A549 (cell line): ENCODE data around the gene TP53I3.

Source experiments
- ATOH8 ChIP-seq: fragments of 250-450 bp; sonication (Bioruptor Pico); IDR thresholded peaks from 2 replicates; pipeline ENCODE4 v1.5.0; 2020; ENCODE audit warnings: low read depth, mild to moderate bottlenecking, moderate library complexity
- CEBPB ChIP-seq, 2 experiments: fragments of >200 bp in 1 of 2; sonication (Bioruptor Twin) in 1 of 2; formaldehyde crosslinking in 1 of 2; IDR thresholded peaks; 2 replicates each; pipeline ENCODE4 v1.6.1; 2012 to 2016
- ESRRA ChIP-seq: fragments of 150-350 bp; IDR thresholded peaks from 2 replicates; pipeline ENCODE4 v1.6.1; 2014; ENCODE audit warnings: mild to moderate bottlenecking, low read length, borderline replicate concordance
- FOSL2 ChIP-seq, 2 experiments: fragments of 450-650 bp in 1 of 2; fragments of >200 bp in 1 of 2; sonication (Bioruptor Twin) in 1 of 2; formaldehyde crosslinking; IDR thresholded peaks; 2 replicates each; pipeline versions ENCODE4 v1.5.0 to v1.6.1; 2016 to 2020; ENCODE audit warnings: mild to moderate bottlenecking in 1 of 2, moderate library complexity in 1 of 2
- JUN ChIP-seq, 2 experiments: fragments of >200 bp; sonication (Bioruptor Twin); formaldehyde crosslinking; IDR thresholded peaks; 2 replicates in 1 of 2; 3 replicates in 1 of 2; pipeline ENCODE4 v1.6.1; 2016 to 2017
- KDM1A ChIP-seq: fragments of 200-600 bp; sonication (generic); IDR thresholded peaks from 2 replicates; pipeline ENCODE4 v1.6.1; 2016; ENCODE audit warnings: low read depth, mild to moderate bottlenecking
- NR3C1 ChIP-seq: fragments of >200 bp; sonication (Bioruptor Twin); formaldehyde crosslinking; IDR thresholded peaks from 3 replicates; pipeline ENCODE4 v1.6.1; 2017
- POLR2A ChIP-seq: IDR thresholded peaks from 2 replicates; pipeline ENCODE4 v1.6.1; 2012; ENCODE audit warnings: mild to moderate bottlenecking, low read length
- TF ChIP-seq, protein P1 (sequence below): fragments of 200-600 bp; sonication (generic); IDR thresholded peaks from 2 replicates; pipeline ENCODE4 v1.6.1; 2016; ENCODE audit warnings: antibody characterized with exemption, mild to moderate bottlenecking, moderate library complexity
- TF ChIP-seq, protein P2 (sequence below): fragments of >200 bp; sonication (Bioruptor Twin); formaldehyde crosslinking; IDR thresholded peaks from 3 replicates; pipeline ENCODE4 v1.5.1; 2016

DNA sequence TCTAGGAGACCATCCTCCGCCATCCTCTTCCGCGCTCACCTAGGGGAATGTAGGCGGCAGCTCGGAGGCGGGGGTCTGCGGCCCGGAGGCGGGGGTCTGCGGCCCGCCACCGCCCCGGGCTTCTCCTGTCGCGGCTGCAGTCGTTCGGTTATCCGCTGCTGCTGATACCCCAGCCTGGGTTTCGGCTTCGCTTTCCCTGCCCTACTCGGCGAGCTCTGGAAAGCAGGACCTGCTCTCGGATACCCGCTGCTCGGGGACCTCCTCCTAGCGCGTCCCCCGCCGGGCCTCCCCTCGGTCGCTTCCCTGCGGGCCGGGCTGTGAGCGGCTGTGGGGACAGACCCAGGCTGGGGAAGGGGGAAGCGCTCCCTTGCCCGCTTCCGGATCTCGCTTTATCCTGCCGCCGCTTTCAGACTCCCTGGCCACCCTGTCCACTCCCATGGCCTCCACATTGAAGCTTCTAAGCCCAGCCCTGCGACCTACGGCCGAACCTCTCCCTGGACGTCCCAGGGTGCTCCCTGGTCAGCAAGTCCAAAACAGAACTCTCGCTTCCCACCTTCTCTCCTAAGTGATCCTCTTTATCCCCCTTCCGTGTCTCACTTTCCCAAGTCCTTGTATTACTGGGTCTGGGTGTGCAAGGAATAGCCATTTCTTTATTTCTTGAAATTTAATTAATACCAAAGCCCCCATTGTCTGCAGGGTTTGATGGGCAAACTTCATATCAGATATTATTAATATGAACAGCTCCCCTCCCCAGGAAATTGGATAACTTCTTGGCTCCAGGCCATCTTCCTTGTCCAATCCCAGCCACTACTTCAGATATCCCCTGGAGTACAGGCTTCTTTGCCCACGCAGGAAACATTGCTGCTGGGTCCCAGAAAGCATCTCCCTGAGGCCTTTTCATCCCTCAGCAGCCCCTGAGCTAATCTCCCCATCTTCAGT, 34.3 kb downstream of the TP53I3 start:
- TF ChIP-seq CEBPB (IDR thresholded peaks at IDR 0.05), result no peak
- TF ChIP-seq FOSL2 (IDR thresholded peaks at IDR 0.05), result no peak
- no peak for TF ChIP-seq FOSL2 (CRISPR knock-in tag; IDR thresholded peaks at IDR 0.05)
- no peak for TF ChIP-seq POLR2A
- TF ChIP-seq JUN (IDR thresholded peaks at IDR 0.05), result no peak
- TF ChIP-seq NR3C1, result no peak
- TF ChIP-seq ATOH8 (CRISPR knock-in tag), result no peak
- TF ChIP-seq, protein P1, sequence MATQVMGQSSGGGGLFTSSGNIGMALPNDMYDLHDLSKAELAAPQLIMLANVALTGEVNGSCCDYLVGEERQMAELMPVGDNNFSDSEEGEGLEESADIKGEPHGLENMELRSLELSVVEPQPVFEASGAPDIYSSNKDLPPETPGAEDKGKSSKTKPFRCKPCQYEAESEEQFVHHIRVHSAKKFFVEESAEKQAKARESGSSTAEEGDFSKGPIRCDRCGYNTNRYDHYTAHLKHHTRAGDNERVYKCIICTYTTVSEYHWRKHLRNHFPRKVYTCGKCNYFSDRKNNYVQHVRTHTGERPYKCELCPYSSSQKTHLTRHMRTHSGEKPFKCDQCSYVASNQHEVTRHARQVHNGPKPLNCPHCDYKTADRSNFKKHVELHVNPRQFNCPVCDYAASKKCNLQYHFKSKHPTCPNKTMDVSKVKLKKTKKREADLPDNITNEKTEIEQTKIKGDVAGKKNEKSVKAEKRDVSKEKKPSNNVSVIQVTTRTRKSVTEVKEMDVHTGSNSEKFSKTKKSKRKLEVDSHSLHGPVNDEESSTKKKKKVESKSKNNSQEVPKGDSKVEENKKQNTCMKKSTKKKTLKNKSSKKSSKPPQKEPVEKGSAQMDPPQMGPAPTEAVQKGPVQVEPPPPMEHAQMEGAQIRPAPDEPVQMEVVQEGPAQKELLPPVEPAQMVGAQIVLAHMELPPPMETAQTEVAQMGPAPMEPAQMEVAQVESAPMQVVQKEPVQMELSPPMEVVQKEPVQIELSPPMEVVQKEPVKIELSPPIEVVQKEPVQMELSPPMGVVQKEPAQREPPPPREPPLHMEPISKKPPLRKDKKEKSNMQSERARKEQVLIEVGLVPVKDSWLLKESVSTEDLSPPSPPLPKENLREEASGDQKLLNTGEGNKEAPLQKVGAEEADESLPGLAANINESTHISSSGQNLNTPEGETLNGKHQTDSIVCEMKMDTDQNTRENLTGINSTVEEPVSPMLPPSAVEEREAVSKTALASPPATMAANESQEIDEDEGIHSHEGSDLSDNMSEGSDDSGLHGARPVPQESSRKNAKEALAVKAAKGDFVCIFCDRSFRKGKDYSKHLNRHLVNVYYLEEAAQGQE, result no peak
- TF ChIP-seq, protein P2, sequence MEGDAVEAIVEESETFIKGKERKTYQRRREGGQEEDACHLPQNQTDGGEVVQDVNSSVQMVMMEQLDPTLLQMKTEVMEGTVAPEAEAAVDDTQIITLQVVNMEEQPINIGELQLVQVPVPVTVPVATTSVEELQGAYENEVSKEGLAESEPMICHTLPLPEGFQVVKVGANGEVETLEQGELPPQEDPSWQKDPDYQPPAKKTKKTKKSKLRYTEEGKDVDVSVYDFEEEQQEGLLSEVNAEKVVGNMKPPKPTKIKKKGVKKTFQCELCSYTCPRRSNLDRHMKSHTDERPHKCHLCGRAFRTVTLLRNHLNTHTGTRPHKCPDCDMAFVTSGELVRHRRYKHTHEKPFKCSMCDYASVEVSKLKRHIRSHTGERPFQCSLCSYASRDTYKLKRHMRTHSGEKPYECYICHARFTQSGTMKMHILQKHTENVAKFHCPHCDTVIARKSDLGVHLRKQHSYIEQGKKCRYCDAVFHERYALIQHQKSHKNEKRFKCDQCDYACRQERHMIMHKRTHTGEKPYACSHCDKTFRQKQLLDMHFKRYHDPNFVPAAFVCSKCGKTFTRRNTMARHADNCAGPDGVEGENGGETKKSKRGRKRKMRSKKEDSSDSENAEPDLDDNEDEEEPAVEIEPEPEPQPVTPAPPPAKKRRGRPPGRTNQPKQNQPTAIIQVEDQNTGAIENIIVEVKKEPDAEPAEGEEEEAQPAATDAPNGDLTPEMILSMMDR, result no peak
- TF ChIP-seq ESRRA, result no peak
- TF ChIP-seq KDM1A, result no peak
